A549 (cell line): ENCODE measurements around the gene SRGAP1. TPM values are rescaled to one million over a fixed set of nuclear protein-coding genes. Genes with fewer than 3 reads are reported as not detected.

Experiments used
- ATAC-seq, 2 experiments: fragments of 200-7000 bp in 1 of 2; fragments of >200 bp in 1 of 2; cut with Nextera tagmentation in 1 of 2; cut with Tn5 transposase in 1 of 2; 3 replicates each; pipeline versions ENCODE4 v1.8.0 to v1.9.1; 2018 to 2020; ENCODE audit warnings: mild to moderate bottlenecking in 1 of 2, moderate library complexity in 1 of 2
- CTCF ChIA-PET: fragments of 300-600 bp; sonication (Branson Sonifier 250); formaldehyde crosslinking; extraction: SDS; loops from one replicate; lab custom pipeline; 2021; ENCODE audit warnings: antibody characterized with exemption, inconsistent platforms; lab: Yijun Ruan, JAX
- POLR2A ChIA-PET: fragments of 350-600 bp; formaldehyde crosslinking; extraction: SDS; loops from one replicate; lab custom pipeline; 2021; ENCODE audit warnings: antibody characterized with exemption, inconsistent platforms; lab: Yijun Ruan, JAX
- DNase-seq, 2 experiments: peaks; one replicate each; pipeline versions ENCODE4 v3.0.0 to v3.0.0-alpha.2; 2011 to 2016; ENCODE audit warnings: low read depth in 1 of 2, low spot score in 1 of 2
- FAIRE-seq: peaks from 2 replicates; lab custom pipeline; 2011; peaks lifted over from hg19 to GRCh38; lab: Jason Lieb, UNC
- H3K27ac ChIP-seq, 2 experiments: fragments of >200 bp; sonication (Bioruptor Twin); formaldehyde crosslinking; 3 replicates each; pipeline ENCODE4 v1.5.1; 2016 to 2017
- H3K4me1 ChIP-seq: fragments of >200 bp; sonication (Bioruptor Twin); formaldehyde crosslinking; 3 replicates; pipeline ENCODE4 v1.6.1; 2016
- H3K4me2 ChIP-seq: fragments of >200 bp; sonication (Bioruptor Twin); formaldehyde crosslinking; 3 replicates; pipeline ENCODE4 v1.6.1; 2016
- H3K4me3 ChIP-seq: fragments of >200 bp; sonication (Bioruptor Twin); formaldehyde crosslinking; 3 replicates; pipeline ENCODE4 v1.5.1; 2016
- H3K9me3 ChIP-seq: fragments of >200 bp; sonication (Bioruptor Twin); formaldehyde crosslinking; 3 replicates; pipeline ENCODE4 v1.6.1; 2016
- CBX2 ChIP-seq: fragments of 200-600 bp; sonication (generic); IDR thresholded peaks from 2 replicates; pipeline ENCODE4 v1.6.1; 2016; ENCODE audit warnings: low read depth, mild to moderate bottlenecking, borderline replicate concordance
- CEBPB ChIP-seq, 2 experiments: fragments of >200 bp in 1 of 2; sonication (Bioruptor Twin) in 1 of 2; formaldehyde crosslinking in 1 of 2; IDR thresholded peaks; 2 replicates each; pipeline ENCODE4 v1.6.1; 2012 to 2016
- CHD2 ChIP-seq: fragments of 150-350 bp; IDR thresholded peaks from 2 replicates; pipeline ENCODE4 v1.6.1; 2014; ENCODE audit warnings: low read length; ENCODE audit not compliant: partially characterized antibody
- CTCF ChIP-seq: fragments of >200 bp; sonication (Bioruptor Twin); formaldehyde crosslinking; IDR thresholded peaks from 3 replicates; pipeline ENCODE4 v1.5.1; 2016
- EHF ChIP-seq: fragments of 250-450 bp; sonication (Bioruptor Pico); IDR thresholded peaks from 2 replicates; pipeline ENCODE4 v1.5.0; 2020; ENCODE audit warnings: mild to moderate bottlenecking
- FOSB ChIP-seq: fragments of 250-450 bp; sonication (Bioruptor Pico); IDR thresholded peaks from 2 replicates; pipeline ENCODE4 v1.5.0; 2020; ENCODE audit warnings: mild to moderate bottlenecking, moderate library complexity
- FOXS1 ChIP-seq: fragments of 250-450 bp; sonication (Bioruptor Pico); IDR thresholded peaks from 2 replicates; pipeline ENCODE4 v1.5.0; 2020; ENCODE audit warnings: mild to moderate bottlenecking, moderate library complexity
- HDAC2 ChIP-seq: fragments of 200-600 bp; sonication (generic); IDR thresholded peaks from 2 replicates; pipeline ENCODE4 v1.6.1; 2016
- HEYL ChIP-seq: fragments of 250-450 bp; sonication (Bioruptor Pico); IDR thresholded peaks from 2 replicates; pipeline ENCODE4 v1.8.0; 2021; ENCODE audit warnings: mild to moderate bottlenecking, moderate library complexity
- HMGXB4 ChIP-seq: fragments of 250-450 bp; sonication (Bioruptor Pico); IDR thresholded peaks from 2 replicates; pipeline ENCODE4 v1.5.0; 2021; ENCODE audit warnings: mild to moderate bottlenecking, moderate library complexity, borderline replicate concordance
- HOXA7 ChIP-seq: fragments of 250-450 bp; sonication (Bioruptor Pico); IDR thresholded peaks from 2 replicates; pipeline ENCODE4 v1.5.0; 2020; ENCODE audit warnings: mild to moderate bottlenecking, moderate library complexity
- HOXB13 ChIP-seq: fragments of 250-450 bp; sonication (Bioruptor Pico); IDR thresholded peaks from 2 replicates; pipeline ENCODE4 v1.5.0; 2020; ENCODE audit warnings: low read depth, mild to moderate bottlenecking, moderate library complexity
- HOXB5 ChIP-seq: fragments of 250-450 bp; sonication (Bioruptor Pico); IDR thresholded peaks from 2 replicates; pipeline ENCODE4 v1.5.0; 2020; ENCODE audit warnings: mild to moderate bottlenecking, moderate library complexity
- JUNB ChIP-seq: fragments of >200 bp; sonication (Bioruptor Twin); formaldehyde crosslinking; IDR thresholded peaks from 2 replicates; pipeline ENCODE4 v1.6.1; 2016
- MAZ ChIP-seq: fragments of 150-350 bp; IDR thresholded peaks from 2 replicates; pipeline ENCODE4 v1.6.1; 2014; ENCODE audit warnings: antibody characterized with exemption, low read depth, low read length, borderline replicate concordance
- NFE2L2 ChIP-seq: fragments of 150-350 bp; conservative IDR thresholded peaks from 2 replicates; pipeline ENCODE4 v1.6.1; 2014; ENCODE audit warnings: low read length
- POLR2A ChIP-seq: IDR thresholded peaks from 2 replicates; pipeline ENCODE4 v1.6.1; 2012; ENCODE audit warnings: mild to moderate bottlenecking, low read length
- RAD21 ChIP-seq, 2 experiments: fragments of >200 bp in 1 of 2; sonication (Bioruptor Twin) in 1 of 2; formaldehyde crosslinking in 1 of 2; IDR thresholded peaks in 1 of 2; conservative IDR thresholded peaks in 1 of 2; 2 replicates in 1 of 2; 3 replicates in 1 of 2; pipeline ENCODE4 v1.6.1; 2012 to 2018; ENCODE audit warnings: inconsistent platforms in 1 of 2
- RCOR1 ChIP-seq: fragments of 150-350 bp; IDR thresholded peaks from 2 replicates; pipeline ENCODE4 v1.6.1; 2014; ENCODE audit warnings: antibody characterized with exemption, low read length, low read depth
- RFX5 ChIP-seq: fragments of 450-650 bp; IDR thresholded peaks from 2 replicates; pipeline ENCODE4 v1.7.1; 2014; ENCODE audit warnings: antibody characterized with exemption, mild to moderate bottlenecking, moderate library complexity
- SREBF2 ChIP-seq: fragments of 450-650 bp; IDR thresholded peaks from 2 replicates; pipeline ENCODE4 v1.6.1; 2014; ENCODE audit warnings: mild to moderate bottlenecking, moderate library complexity
- TP53 ChIP-seq: fragments of 250-450 bp; sonication (Bioruptor Pico); IDR thresholded peaks from 2 replicates; pipeline ENCODE4 v1.5.0; 2021; ENCODE audit warnings: mild to moderate bottlenecking, moderate library complexity
- ZC3H11A ChIP-seq: fragments of 450-650 bp; IDR thresholded peaks from 2 replicates; pipeline ENCODE4 v1.6.1; 2014; ENCODE audit warnings: antibody characterized with exemption, mild to moderate bottlenecking
- ZNF302 ChIP-seq: fragments of 250-450 bp; sonication (Bioruptor Pico); IDR thresholded peaks from 2 replicates; pipeline ENCODE4 v1.9.0; 2021; ENCODE audit warnings: inconsistent platforms, mild to moderate bottlenecking, moderate library complexity
- whole genome bisulfite sequencing: methylation state at CpG from one replicate; pipeline ENCODE4 v1.1.6; 2017; ENCODE audit errors: missing lambda C conversion rate; 5-methylcytosine and 5-hydroxymethylcytosine counted together
- polyA plus RNA-seq, 4 experiments: library from polyadenylated mRNA; depleted of rRNA in 3 of 4; stranded (reverse); fragments of >200 nt; fragmentation: RNase III in 1 of 4; extraction: RNeasy Plus Mini Kit Qiagen cat#74134 plus additional on column Dnase treatment in 1 of 4; gene quantifications; 2 replicates in 3 of 4; 3 replicates in 1 of 4; pipeline ENCODE4 v1.2.3, GENCODE V29; 2011 to 2017
- TF ChIP-seq, protein P1 (sequence below): fragments of >200 bp; sonication (Bioruptor Twin); formaldehyde crosslinking; IDR thresholded peaks from 3 replicates; pipeline ENCODE4 v1.6.1; 2016
- TF ChIP-seq, protein P2 (sequence below): IDR thresholded peaks from 2 replicates; pipeline ENCODE4 v1.6.1; 2012

The SRGAP1 gene
- polyA plus RNA-seq, 2 of the 4 experiments (the other 2 are of a cell fraction) = 7.9 to 22.9 TPM

GRCh38 chr12:64051057-64051456 lies 206.6 kb downstream of the SRGAP1 start:
- DNase-seq (no peak), ATAC-seq (no peak), FAIRE-seq (no peak)
- Histone ChIP-seq H3K27ac (no peak overlapping the region), H3K9me3 (peaks cover 3% of the 10 kb centered on the region; the same call in 1 of the 3 replicates), H3K4me1 (no peaks in the 10 kb centered on the region), H3K4me3 (no peak overlapping the region), H3K4me2 (no peak overlapping the region)
- TF ChIP-seq POLR2A (no peak), HDAC2 (no peak), RCOR1 (no peak), HMGXB4 (CRISPR knock-in tag) (no peak), HOXB5 (CRISPR knock-in tag) (no peak), RAD21 (conservative IDR thresholded peaks at IDR 0.05 in 1 of 2, IDR thresholded peaks at IDR 0.05 in 1 of 2) (no peak), NFE2L2 (no peak), MAZ (no peak), HOXA7 (CRISPR knock-in tag) (no peak), ZC3H11A (no peak), CTCF (no peak), CHD2 (no peak), CEBPB (IDR thresholded peaks at IDR 0.05) (no peak)
- TF ChIP-seq, protein P1, sequence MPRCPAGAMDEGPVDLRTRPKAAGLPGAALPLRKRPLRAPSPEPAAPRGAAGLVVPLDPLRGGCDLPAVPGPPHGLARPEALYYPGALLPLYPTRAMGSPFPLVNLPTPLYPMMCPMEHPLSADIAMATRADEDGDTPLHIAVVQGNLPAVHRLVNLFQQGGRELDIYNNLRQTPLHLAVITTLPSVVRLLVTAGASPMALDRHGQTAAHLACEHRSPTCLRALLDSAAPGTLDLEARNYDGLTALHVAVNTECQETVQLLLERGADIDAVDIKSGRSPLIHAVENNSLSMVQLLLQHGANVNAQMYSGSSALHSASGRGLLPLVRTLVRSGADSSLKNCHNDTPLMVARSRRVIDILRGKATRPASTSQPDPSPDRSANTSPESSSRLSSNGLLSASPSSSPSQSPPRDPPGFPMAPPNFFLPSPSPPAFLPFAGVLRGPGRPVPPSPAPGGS = no peak
- 49% methylated on average over 2 of the region's 2 CpGs for WGBS
- ChIA-PET POLR2A (no interaction called here), CTCF (interaction anchor here (1.8 kb wide), 1 partner anchor 207 kb away, joined by 4 read pairs; no protein-coding TSS in a partner anchor)

- H3K27ac ChIP-seq = no peak overlapping the region
- no peak overlapping the region for H3K4me3 ChIP-seq
- CTCF ChIA-PET = no interaction called here
- FAIRE-seq (no peak), ATAC-seq (no peak), DNase-seq (no peak)
- H3K4me1 ChIP-seq = no peaks in the 10 kb centered on the region
- TF ChIP-seq FOXS1 = no peak
- no peak for TF ChIP-seq HEYL (CRISPR knock-in tag)
- TF ChIP-seq CBX2 = no peak
- TF ChIP-seq JUNB = no peak
- no peak for TF ChIP-seq ZNF302 (CRISPR knock-in tag)
- TF ChIP-seq RAD21 (conservative IDR thresholded peaks at IDR 0.05 in 1 of 2, IDR thresholded peaks at IDR 0.05 in 1 of 2) = no peak
- TF ChIP-seq MAZ = no peak
- TF ChIP-seq NFE2L2 = no peak
- no peak for TF ChIP-seq FOSB (CRISPR knock-in tag)
- TF ChIP-seq, all 56 proteins: peak for 0
- H3K9me3 ChIP-seq = peaks cover 3% of the 10 kb centered on the region; the same call in 1 of the 3 replicates
- POLR2A ChIA-PET = no interaction called here
- H3K4me2 ChIP-seq = no peak overlapping the region
- 90% methylated on average over 3 of the region's 3 CpGs for WGBS
Observed at GRCh38 chr12:64053117-64053516, 208.6 kb downstream of the SRGAP1 start.

DNA sequence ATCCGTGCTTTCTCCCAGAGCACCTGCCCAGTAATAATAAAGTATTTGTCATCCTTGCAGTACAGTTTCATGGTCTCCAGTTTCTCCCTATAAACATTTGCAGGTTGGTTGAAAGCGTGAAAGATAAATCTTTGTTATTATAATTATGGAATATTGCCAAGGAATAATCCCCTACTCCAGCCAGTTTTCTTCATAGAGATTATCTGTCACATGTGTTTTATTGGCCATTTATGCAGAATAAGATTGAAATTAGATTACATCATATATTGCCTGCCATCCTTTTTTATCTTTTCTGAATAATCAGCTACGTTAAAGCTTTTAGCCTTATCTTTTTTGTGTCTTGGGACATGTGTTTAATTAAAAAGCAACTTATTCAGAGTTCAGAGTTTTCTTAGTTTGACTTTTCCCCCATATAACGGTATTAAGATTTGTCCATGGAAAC lies 209.6 kb downstream of the SRGAP1 start:
- 94% methylated on average over 4 of the region's 4 CpGs for WGBS
- no peak overlapping the region for H3K4me3 ChIP-seq
- no peak for ATAC-seq
- no peak for TF ChIP-seq HOXB13
- TF ChIP-seq SREBF2 = no peak
- TF ChIP-seq RFX5 = no peak
- TF ChIP-seq, protein P2, sequence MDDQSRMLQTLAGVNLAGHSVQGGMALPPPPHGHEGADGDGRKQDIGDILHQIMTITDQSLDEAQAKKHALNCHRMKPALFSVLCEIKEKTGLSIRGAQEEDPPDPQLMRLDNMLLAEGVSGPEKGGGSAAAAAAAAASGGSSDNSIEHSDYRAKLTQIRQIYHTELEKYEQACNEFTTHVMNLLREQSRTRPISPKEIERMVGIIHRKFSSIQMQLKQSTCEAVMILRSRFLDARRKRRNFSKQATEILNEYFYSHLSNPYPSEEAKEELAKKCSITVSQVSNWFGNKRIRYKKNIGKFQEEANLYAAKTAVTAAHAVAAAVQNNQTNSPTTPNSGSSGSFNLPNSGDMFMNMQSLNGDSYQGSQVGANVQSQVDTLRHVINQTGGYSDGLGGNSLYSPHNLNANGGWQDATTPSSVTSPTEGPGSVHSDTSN = no peak
- TF ChIP-seq TP53 (CRISPR knock-in tag) = no peak
- TF ChIP-seq EHF (CRISPR knock-in tag) = no peak
- TF ChIP-seq, all 56 proteins: peak for 0
- ChIA-PET CTCF (no interaction called here), POLR2A (no interaction called here)
- H3K4me2 ChIP-seq = no peak overlapping the region
- H3K27ac ChIP-seq = no peak overlapping the region
- no peaks in the 10 kb centered on the region for H3K4me1 ChIP-seq
- no peak for FAIRE-seq
- H3K9me3 ChIP-seq = peaks cover 3% of the 10 kb centered on the region; the same call in 1 of the 3 replicates
- no peak for DNase-seq
